Suprapubic skin (tissue), 4 donors: Measurements from ENCODE around the gene SLC13A1. TPM values are rescaled to one million over a fixed set of nuclear protein-coding genes. Genes with fewer than 3 reads are reported as not detected.

ENCODE experiments used
- DNase-seq, 2 donors: peaks; one replicate each; pipeline ENCODE4 v3.0.0-alpha.2; 2019; ENCODE audit warnings: low spot score in 2 of 2
- H3K27ac ChIP-seq: fragments of 200-600 bp; sonication (generic); one replicate; pipeline ENCODE4 v1.5.1; 2019
- H3K27me3 ChIP-seq: fragments of 200-600 bp; sonication (generic); one replicate; pipeline ENCODE4 v1.5.1; 2019
- H3K36me3 ChIP-seq: fragments of 200-600 bp; sonication (generic); one replicate; pipeline ENCODE4 v1.5.1; 2019
- H3K4me1 ChIP-seq: fragments of 200-600 bp; sonication (generic); one replicate; pipeline ENCODE4 v1.5.1; 2019
- H3K4me3 ChIP-seq: fragments of 200-600 bp; sonication (generic); one replicate; pipeline ENCODE4 v1.5.1; 2019; ENCODE audit warnings: mild to moderate bottlenecking
- H3K9me3 ChIP-seq: fragments of 200-600 bp; sonication (generic); one replicate; pipeline ENCODE4 v1.5.1; 2019
- CTCF ChIP-seq, 2 donors: fragments of 200-600 bp in 1 of 2; fragments of 450-650 bp in 1 of 2; sonication (generic) in 1 of 2; IDR thresholded peaks; one replicate each; pipeline ENCODE4 v1.5.1; 2016 to 2019; ENCODE audit warnings: antibody characterized with exemption in 2 of 2, mild to moderate bottlenecking in 1 of 2, moderate library complexity in 1 of 2
- EP300 ChIP-seq: sonication (generic); formaldehyde crosslinking; IDR thresholded peaks from one replicate; pipeline ENCODE4 v1.6.1; 2017; ENCODE audit warnings: antibody characterized with exemption
- POLR2A ChIP-seq, 2 donors: fragments of 450-650 bp; IDR thresholded peaks; one replicate each; pipeline ENCODE4 v1.6.1; 2017; ENCODE audit warnings: antibody characterized with exemption in 2 of 2, mild to moderate bottlenecking in 2 of 2, moderate library complexity in 2 of 2
- POLR2AphosphoS5 ChIP-seq, 3 donors: sonication (generic); formaldehyde crosslinking; IDR thresholded peaks; one replicate each; pipeline ENCODE4 v1.6.1; 2017; ENCODE audit warnings: antibody characterized with exemption in 3 of 3
- WGBS: methylation state at CpG from one replicate; pipeline ENCODE4 v1.1.5; 2018; 5-methylcytosine and 5-hydroxymethylcytosine counted together
- total RNA-seq, 4 donors: library from RNA; depleted of rRNA; stranded (reverse); fragments of >200 nt; gene quantifications; one replicate each; pipeline ENCODE4 v1.1.0, GENCODE V29; 2016

SLC13A1 gene
- total RNA-seq, 4 donors from 2014 or later = not detected

- TF ChIP-seq POLR2AphosphoS5 (IDR thresholded peaks at IDR 0.05) = no peak
- no peak for TF ChIP-seq POLR2A (IDR thresholded peaks at IDR 0.05)
- TF ChIP-seq CTCF (IDR thresholded peaks at IDR 0.05) = no peak
- no peak for TF ChIP-seq EP300
- H3K9me3 ChIP-seq = no peaks in the 10 kb centered on the region
- no peaks in the 10 kb centered on the region for H3K36me3 ChIP-seq
- H3K4me3 ChIP-seq = no peak overlapping the region
- no peaks in the 10 kb centered on the region for H3K27me3 ChIP-seq
- no peaks in the 10 kb centered on the region for H3K4me1 ChIP-seq
- no peak for DNase-seq
- no peak overlapping the region for H3K27ac ChIP-seq
These were observed 73.6 kb downstream of the SLC13A1 start for GRCh38 chr7:123126171-123126570.

- TF ChIP-seq POLR2A (IDR thresholded peaks at IDR 0.05) (no peak), POLR2AphosphoS5 (IDR thresholded peaks at IDR 0.05) (no peak), CTCF (IDR thresholded peaks at IDR 0.05) (no peak), EP300 (no peak)
- Histone ChIP-seq H3K9me3 (no peaks in the 10 kb centered on the region), H3K36me3 (no peaks in the 10 kb centered on the region), H3K4me1 (no peaks in the 10 kb centered on the region), H3K4me3 (no peak overlapping the region), H3K27me3 (no peaks in the 10 kb centered on the region), H3K27ac (no peak overlapping the region)
- DNase-seq = no peak
- WGBS = 69% methylated on average over 3 of the region's 3 CpGs
These were observed 74.5 kb downstream of the SLC13A1 start for GRCh38 chr7:123125231-123125630.

DNA sequence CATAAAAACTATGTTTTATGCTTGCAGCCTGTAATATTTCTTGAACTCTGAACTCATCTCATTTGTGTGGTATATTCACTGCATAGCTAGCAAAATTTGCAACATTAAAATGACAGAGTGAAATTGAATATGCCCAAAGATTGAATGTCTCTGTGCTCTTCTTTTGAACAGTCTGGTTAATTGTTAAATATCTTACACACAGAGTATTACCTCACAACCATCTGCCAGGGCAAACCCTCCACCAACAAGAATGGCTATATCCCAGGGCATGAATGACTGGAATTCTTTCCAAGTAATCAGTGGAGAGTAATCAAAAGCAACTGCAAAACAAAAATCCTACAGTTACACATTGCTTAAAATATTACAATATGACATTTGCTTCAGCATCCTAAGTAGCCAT, 76.9 kb downstream of the SLC13A1 start:
- no peak for TF ChIP-seq CTCF (IDR thresholded peaks at IDR 0.05)
- no peak for TF ChIP-seq EP300
- TF ChIP-seq POLR2AphosphoS5 (IDR thresholded peaks at IDR 0.05) = no peak
- no peak for TF ChIP-seq POLR2A (IDR thresholded peaks at IDR 0.05)
- no peak for DNase-seq
- no peaks in the 10 kb centered on the region for H3K27me3 ChIP-seq
- H3K4me3 ChIP-seq = no peak overlapping the region
- H3K27ac ChIP-seq = no peak overlapping the region
- no peaks in the 10 kb centered on the region for H3K4me1 ChIP-seq
- no peaks in the 10 kb centered on the region for H3K9me3 ChIP-seq
- no peaks in the 10 kb centered on the region for H3K36me3 ChIP-seq

- no peaks in the 10 kb centered on the region for H3K36me3 ChIP-seq
- no peaks in the 10 kb centered on the region for H3K27me3 ChIP-seq
- H3K4me1 ChIP-seq = no peaks in the 10 kb centered on the region
- no peak overlapping the region for H3K4me3 ChIP-seq
- H3K9me3 ChIP-seq = no peaks in the 10 kb centered on the region
- no peak for TF ChIP-seq CTCF (IDR thresholded peaks at IDR 0.05)
- no peak overlapping the region for H3K27ac ChIP-seq
- no peak for DNase-seq
These were observed 79.5 kb downstream of the SLC13A1 start for GRCh38 chr7:123120286-123120685.

DNA sequence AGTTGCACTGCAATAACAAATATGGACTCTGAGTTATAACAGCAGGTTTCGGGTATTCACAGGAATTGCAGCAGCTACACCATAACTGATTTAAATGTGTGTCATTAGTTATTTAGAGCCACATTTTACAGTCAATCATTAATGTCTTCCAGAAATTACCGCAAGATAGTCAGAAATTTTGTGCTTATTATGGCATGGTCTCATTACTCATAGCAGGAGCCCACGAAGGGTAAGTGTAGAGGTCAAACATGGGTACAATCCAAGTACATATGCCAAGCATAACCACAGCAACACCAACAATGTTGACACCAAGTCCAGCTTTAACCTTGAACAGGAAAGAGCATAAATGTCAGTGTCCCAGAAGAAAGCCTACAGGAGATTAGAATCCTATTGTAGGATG, 84.4 kb downstream of the SLC13A1 start:
- no peaks in the 10 kb centered on the region for H3K27me3 ChIP-seq
- H3K9me3 ChIP-seq = no peaks in the 10 kb centered on the region
- H3K27ac ChIP-seq = no peak overlapping the region
- 89% methylated on average over 3 of the region's 3 CpGs for WGBS
- H3K36me3 ChIP-seq = no peaks in the 10 kb centered on the region
- H3K4me1 ChIP-seq = no peaks in the 10 kb centered on the region
- TF ChIP-seq EP300 = no peak
- TF ChIP-seq POLR2AphosphoS5 (IDR thresholded peaks at IDR 0.05) = no peak
- TF ChIP-seq POLR2A (IDR thresholded peaks at IDR 0.05) = no peak
- no peak for TF ChIP-seq CTCF (IDR thresholded peaks at IDR 0.05)
- H3K4me3 ChIP-seq = no peak overlapping the region
- DNase-seq = no peak
